Left renal cortex interstitium (tissue), 4 donors: ENCODE measurements around the gene NR2C1. TPM values are rescaled to one million over a fixed set of nuclear protein-coding genes. Genes with fewer than 3 reads are reported as not detected.
A peak's percentile ranks its signal among the peaks of the same experiment; 100 is the strongest.
"Not testable (repeated sequence)": the region's sequence is repeated elsewhere in the genome, so short reads cannot be mapped to it uniquely, and the experiment has no call there.

Experiments used
- DNase-seq, 4 donors: peaks; one replicate each; pipeline ENCODE4 v3.0.0-alpha.2; 2013; ENCODE audit warnings: low read depth in 4 of 4, low spot score in 2 of 4, missing footprints in 1 of 4
- polyA plus RNA-seq, 4 donors: library from polyadenylated mRNA; unstranded; fragments of 120-200 nt; gene quantifications; one replicate each; pipeline ENCODE4 v1.2.1, GENCODE V29; 2013; ENCODE audit not compliant: insufficient read length in 4 of 4

The NR2C1 gene
- polyA plus RNA-seq = 10 to 100 TPM; 54.7 to 86.8 (median 72.3) TPM

DNA sequence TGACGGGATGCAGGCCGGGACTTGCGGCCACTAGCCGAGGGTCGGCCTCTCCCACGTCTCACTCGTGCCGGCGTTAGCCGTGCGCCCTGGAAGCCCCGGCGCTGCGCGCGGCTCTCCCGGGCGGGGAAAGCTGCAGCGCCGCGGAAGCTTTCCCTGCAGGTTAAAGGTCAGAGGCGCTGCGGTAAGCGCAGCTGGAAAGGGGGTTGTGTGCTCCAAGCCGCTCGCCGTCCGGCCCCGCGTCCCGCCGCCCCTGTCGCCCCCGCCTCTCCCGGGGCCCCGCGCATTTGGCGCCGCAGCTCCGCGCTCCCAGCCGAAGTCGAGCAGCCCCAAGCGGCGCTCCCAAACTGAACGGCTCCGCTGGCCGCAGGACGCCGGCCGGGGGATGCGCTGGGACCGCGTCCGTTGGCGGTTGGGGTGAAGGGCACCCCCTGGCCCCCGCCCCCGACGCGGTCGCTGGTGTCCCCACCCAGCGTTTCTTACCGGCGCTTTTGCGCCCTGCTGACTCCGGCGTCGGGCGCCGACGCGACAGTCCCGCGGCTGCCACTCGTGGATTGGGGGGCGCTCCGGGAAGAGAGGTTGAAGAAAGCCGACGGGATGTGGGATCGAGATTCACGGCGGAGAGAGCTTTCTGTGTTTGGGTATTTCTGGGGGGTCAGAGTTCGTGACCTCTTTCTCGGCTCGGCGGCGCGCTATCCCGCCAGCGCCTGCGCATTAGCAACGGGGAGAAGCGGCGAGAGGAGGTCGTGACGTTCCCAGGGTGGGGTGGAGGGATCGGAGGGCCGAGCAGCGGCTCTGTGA is at the start of gene NR2C1:
Gene NR2C1 (minus strand): TSS at position 719 of the 798 bp plus-strand sequence. CDS start 6,234 bp downstream, outside the sequence.
- peak; percentile 82 to 91 (median 86) for DNase-seq

DNA sequence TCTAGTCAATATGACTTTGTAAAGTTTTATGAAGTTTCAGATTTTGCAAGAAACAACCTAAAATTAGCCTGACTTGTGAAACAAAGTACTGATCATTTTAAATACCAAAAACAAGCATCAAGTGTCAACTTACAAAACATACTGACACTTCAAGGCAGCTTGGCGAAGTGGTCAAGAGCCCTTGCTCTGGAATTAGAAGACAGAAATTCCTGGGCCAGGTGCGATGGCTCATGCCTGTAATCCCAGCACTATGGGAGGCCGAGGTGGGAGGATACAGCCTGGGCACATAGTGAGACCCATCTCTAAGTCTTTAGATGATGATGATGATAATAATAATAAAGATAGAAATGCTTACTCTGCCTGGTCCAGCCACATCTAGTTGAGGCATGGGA is 45.4 kb upstream of the NR2C1 start:
- no peak for DNase-seq

DNA sequence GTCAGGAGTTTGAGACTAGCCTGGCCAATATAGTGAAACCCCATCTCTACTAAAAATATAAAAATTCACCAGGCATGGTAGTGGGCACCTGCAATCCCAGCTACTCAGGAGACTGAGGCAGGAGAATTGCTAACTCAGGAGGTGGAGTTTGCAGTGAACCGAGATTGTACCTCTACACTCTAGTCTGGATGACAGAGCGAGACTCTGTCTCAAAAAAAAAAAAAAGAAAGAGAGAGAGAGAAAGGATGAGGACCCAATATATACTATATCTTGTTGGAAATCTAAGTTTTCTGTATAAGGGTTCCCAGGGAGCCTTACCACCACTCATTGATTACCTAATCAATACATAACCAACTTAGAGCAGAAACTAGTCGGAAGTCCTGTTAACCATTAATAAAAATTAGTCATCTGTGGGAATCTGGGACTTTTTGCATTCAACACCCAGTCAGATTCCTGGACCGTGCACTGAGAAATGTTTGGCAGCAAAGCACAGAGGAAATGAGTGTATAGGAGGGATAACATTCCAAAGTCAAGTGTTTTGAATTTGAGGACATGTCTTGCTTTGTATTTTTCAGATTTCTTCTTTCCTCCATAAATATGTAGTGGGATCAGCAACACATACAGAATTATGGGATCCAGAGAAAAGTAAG is 44.8 kb upstream of the NR2C1 start:
- DNase-seq = no peak

DNA sequence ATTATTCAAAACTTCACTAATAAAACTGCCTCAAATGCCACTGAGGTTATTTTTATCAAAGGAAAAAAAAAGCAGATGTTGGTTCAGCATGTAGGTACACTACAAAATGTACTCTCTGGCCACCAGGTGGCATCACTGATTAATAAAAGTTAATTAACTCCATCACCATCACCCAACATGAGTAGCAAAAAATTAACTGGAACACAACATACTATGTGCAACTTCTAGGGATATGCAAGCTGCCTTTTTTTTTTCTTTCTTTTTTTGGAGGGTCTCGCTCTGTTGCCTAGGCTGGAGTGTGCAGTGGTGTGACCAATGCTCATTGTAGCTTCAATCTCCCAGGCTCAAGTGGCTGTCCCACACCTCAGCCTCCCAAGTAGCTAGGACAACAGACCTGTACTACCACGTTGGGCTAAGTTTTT is 43.8 kb upstream of the NR2C1 start:
- peak in 3 of 4 donors; percentile 61 to 73 (median 62) for DNase-seq

DNA sequence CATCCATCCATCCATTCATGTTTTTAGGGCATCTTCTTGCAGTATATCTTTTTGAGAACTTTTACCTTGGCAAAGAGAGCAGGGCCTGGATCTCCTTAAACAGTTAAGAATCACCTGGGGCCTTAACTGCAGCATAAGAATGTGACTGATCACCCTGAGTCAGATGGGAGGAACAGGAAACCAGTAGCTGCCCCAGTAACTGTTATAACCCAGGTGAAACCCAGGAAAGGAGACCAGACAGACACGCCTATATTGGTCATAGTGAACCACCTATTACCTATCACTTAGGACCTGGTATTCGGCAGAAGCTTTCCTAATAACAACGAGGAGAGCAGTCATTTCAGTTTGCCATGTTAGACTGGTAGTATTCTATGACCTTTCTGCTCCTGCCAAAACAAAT is 43.4 kb upstream of the NR2C1 start:
- no peak for DNase-seq

DNA sequence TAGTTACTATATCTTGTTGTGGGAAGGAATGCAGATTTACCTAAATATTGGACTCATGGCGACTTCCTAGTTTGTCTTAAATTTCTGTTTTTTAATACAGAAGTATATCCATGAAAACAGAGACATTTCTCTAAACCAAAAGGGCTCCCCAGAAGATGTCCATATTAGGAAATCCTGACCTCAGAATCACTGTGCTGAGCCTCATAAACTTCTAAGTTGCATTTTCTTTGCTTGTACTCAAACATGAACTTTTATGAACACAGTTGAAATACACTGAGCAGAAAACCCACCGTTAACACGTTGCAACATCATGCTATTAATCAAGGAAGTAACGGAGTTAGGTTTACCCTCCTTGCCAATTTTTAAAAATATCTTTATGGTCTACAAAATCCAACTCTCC is 42.9 kb upstream of the NR2C1 start:
- DNase-seq = no peak

DNA sequence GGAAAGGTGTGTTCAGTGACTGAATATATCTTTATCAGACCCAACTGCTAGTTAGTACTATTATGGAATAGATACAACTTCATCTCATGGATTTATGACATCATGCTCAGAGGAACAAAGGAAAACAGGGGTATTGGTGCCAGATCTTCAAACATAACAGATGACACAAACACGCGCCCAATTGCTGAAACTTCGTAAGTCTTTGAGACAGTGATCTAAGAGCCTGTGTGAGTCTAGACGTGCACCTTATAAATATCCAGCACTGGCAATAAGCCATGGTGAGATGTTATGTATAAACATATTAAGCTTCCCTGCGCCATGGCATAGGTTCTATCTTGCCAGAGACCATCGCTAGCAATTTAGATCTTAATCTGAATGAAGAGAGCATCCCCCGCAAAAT is 42.2 kb upstream of the NR2C1 start:
- DNase-seq = no peak

DNA sequence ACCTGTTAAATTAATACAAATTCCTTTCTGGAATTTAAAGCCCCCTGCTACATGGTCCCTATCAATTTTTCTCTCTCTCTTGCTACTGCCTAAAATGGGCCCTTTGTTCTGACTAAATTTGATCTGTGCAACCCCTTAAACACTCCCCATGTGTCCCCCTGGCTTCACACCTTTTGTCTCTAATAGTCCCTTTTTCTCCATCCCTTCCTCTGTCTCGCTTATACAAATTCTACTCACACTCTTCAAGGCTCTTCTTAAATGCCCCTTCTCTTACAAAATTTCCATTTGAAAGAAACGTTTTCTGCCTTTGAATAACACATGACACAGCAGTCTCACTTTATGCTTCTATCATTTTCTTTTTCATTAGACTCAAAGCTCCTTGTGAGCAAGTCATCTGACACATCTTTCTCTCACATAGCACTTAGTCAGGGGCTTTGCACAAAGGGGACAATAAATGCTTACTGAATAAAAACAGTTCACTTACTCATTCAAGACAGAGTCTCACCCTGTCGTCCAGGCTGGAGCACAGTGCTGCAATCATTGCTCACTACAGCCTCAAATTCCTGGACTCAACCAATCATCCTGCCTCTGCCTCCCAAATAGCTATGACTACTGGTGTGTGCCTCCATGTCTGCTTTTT is 41.5 kb upstream of the NR2C1 start:
- no peak for DNase-seq

DNA sequence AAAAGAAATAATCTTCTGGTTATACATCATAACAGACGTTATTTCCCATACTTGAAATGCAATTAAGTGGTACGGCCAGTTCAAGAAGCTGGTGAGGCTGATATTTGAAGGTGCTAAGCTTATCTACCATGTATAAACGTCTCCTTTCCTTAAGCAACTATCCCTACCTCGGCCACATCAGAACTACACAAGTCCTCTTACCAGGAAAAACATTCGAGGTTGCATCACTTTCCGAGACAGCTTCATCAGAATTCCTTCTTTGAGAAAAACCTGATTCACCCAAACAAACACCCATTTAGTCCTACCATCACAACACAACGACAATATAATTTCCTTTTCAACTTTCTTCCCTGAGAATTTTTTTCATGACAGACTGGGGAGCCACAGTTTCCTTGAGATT is 33.9 kb upstream of the NR2C1 start:
- DNase-seq = no peak

DNA sequence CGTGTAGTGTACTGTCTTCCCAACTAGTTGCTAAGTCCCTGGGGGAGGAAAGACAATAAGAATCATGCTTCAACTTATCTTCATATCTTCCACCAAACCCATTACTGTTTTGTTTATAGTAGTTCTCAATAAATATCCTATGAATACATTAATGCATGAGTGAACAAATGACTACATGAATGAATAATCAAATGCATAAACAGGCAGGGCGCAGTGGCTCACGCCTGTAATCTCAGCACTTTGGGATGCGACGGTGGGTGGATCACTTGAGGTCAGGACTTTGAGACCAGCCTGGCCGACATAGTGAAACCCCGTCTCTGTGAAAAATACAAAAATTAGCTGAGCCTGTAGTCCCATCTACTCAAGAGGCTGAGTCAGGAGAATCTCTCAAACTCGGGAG is 32.1 kb upstream of the NR2C1 start:
- no peak for DNase-seq

DNA sequence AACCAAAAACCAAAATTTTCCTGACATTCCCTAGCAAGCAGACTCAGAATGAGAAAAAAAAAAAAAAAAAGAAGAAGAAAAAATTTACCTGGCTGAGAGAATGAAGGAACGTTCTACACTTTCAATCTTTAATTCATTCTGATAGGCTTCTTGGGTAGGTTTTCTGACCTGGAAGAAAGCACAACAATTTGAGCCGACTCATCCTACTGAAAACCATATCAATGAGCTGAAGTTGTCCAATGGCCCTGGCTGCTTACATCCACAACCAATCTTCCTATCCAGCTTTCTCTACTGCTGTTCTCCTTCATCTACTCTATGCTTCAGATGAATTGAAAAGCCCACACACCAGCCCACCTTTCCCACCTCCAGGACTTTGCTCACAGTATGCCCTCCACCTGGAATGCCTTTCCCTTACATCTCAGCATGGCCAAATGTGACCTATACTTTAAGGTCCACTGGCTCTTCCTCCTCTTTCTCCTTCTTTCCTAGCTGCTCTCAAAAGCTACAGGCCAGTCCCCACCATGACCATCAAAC is 31.6 kb upstream of the NR2C1 start:
- no peak for DNase-seq

DNA sequence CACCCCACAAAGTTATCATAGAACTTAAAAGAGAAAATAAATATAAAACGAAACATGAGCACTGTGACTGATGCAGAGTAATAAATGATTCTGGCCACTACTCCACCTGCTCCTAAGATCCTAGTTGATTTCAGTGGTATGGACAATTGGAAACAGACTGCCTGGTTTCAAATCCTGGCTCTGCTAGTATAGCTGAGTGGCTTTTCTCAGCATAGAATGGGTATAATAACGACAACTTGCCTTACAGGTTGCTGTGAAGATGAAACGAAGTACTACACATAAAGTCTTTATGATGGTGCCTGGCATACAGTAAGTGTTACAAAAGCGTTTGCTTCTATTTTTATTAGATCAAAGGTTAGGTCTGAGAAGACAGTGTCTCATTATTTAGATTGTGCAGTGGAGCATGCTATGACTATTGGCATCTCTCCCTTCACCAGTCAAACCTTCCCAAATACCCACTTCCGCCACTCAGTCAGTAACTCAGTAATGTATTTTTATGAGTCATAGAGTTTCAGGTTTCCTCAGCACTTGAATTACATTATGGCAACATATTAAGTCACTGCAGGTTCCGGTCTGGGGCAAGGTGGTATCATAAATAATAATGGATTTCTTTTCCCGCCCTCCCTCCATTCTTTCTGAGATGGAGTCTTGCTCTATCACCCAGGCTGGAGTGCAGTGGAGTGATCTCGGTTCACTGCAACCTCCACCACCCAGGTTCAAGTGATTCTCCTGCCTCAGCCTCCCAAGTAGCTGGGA is 29.7 kb upstream of the NR2C1 start:
- no peak for DNase-seq

DNA sequence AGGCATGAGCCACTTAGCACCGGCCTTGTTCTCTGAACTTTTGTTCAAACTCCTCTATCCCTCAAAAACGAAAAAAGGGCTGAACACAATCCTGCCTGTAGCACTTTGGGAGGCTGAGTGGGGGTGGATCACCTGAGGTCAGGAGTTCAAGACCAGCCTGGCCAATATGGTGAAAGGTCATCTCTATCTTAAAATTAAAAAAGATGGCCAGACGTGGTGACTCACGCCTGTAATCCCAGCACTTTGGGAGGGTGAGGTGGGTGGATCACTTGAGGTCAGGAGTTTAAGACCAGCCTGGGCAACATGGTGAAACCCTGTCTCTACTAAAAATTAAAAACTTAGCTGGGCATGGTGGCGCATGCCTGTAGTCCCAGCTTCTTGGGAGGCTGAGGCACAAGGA is 28.5 kb upstream of the NR2C1 start:
- DNase-seq = not testable (repeated sequence)

DNA sequence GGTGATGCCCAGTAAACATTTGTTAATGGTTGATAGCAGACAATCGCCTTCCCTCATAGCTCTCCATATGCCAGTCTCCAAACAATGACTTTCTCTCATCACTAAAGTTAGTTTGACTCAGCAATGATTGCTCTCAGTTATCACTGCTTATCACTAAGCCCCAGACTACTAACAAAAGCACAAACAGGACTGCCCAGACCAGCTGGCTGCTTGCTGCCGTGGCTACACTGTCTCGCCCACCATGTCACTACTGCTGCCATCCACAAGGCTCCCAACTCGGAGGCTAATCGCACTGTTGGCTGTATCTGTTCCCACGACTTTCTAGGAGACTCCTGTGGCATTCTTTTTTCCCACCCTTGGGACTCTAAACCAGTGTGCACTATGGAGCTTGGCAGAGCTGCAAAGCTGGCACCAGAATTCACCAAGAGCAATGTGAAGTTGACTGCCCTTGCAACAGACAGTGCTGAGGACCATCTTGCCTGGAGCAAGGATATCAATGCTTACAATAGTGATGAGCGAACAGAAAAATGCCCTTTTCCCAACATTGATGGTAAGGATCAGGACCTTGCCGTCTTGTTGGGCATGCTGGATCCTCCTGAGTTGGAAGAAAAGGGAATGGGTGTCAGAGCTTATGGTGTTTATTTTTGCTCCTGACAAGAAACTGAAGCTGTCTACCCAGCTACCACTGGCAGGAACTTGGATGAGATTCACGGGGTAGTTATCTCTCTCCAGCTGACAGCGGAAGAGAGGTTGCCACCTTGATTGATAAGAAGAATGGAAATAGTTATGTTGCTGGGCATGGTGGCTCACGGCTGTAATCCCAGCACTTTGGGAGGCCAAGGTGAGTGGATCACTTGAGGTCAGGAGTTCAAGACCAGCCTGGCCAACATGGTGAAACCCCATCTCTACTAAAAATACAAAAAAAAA is 27.1 kb upstream of the NR2C1 start:
- DNase-seq = no peak

DNA sequence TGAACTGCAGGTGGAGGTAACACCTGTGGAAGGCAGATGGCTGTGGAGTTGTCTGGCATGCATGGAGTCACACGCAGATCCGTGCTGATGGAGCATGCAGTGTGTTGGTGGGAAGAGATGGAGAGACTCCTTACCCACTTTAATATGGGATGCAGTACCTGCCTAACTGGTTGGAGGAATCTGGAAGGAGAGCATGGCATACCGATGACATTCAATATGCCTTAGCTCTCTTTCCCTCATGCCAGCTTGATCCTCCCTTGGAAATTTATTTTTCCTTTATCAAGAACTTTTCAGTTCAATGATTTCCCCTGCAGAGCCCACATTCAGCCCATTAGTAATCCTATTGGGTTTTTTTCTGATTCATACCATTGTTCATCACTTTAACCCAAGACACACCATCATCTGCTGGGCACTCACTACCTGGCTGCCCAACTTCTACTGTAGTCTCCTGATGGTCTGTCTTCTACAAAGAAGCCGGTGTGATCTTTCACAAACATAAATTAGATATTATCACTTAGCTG is 25.9 kb upstream of the NR2C1 start:
- no peak for DNase-seq

DNA sequence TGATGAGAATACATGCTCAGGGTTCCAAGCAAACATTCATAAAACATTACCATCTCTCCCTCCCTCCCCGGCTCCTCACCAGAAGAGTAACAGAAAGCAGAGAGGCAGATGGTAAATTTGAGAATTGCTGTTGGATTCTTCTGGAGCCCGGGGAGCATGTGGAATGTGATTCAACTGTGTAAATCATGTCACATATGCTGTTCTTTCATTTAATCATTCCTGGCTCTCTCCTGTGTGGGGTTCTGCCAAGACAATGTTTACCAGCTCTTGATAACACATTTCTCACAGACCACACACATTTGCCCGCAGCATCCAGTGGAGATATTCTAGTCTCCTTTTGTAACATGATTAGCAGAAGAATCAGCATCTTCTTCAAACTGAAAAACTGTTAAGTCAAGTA is 23.4 kb upstream of the NR2C1 start:
- no peak for DNase-seq

DNA sequence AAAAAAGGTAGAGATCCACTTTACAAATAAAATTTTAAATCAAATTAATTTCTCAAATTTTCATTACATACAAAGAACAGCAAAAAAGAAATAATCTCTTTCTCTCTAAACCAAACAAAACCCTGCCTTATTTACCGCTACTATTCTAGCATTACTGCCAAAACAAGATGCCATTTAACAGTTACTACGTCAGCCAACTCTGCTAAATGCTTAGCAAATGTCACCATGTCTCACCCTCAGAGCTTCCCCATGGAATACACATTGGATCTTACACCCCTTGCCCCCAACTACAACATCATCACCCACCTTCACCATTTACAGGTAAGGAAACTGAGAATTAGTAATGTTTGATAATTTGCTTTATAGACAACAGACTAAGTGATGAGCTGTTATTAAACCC is 23.0 kb upstream of the NR2C1 start:
- DNase-seq = no peak

DNA sequence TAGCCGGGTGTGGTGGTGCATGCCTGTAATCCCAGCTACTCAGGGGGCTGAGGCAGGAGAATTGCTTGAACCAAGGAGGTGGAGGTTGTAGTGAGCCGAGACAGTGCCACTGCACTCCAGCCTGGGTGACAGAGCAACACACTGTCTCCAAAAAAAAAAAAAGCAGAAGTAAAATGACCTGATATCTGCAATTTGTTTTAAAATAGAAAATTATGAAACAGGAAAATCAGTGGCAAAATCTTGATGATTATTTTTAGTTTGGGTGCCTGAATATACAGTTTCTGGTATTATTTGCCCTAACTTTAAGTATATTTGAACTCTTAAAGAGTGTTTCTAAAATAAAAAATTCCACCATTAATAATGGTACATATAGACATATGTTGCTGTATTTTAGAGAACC is 22.4 kb upstream of the NR2C1 start:
- DNase-seq = not testable (repeated sequence)

DNA sequence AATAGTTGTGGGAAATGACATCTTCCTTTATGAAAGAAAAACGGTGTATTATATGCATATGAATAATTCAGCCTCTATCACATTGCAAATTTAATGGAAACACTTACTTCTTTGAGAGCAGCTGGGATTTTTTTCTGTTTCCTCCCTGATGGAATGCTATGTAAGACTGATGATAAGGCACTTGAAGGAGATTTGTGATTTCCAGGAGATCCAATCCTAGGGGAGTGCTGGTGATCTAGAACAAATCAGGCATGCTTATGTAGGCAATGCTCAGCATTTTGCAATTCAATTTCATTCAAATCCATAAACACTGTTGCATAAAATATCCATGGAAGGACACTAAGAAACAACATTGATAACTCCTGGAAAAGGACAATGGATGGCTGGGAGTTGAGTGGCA is 16.0 kb upstream of the NR2C1 start:
- DNase-seq = no peak
